Peyer's patch (tissue), 4 donors: ENCODE results near the gene SLC39A3. TPM values are rescaled to one million over a fixed set of nuclear protein-coding genes. Genes with fewer than 3 reads are reported as not detected.

Experiments used
- DNase-seq, 3 donors: peaks; one replicate each; pipeline ENCODE4 v3.0.0-alpha.2; 2017 to 2019
- H3K27ac ChIP-seq, 4 donors: fragments of 200-600 bp; sonication (generic); one replicate each; pipeline ENCODE4 v1.5.1; 2016 to 2019
- H3K27me3 ChIP-seq, 2 donors: fragments of 200-600 bp; sonication (generic); one replicate each; pipeline ENCODE4 v1.5.1; 2019
- H3K36me3 ChIP-seq, 3 donors: fragments of 200-600 bp; sonication (generic); one replicate each; pipeline ENCODE4 v1.5.1; 2016 to 2019
- H3K4me1 ChIP-seq, 4 donors: fragments of 200-600 bp; sonication (generic); one replicate each; pipeline ENCODE4 v1.5.1; 2016 to 2019
- H3K4me3 ChIP-seq, 4 donors: fragments of 200-600 bp; sonication (generic); 1 replicate in 3 of 4; 2 replicates in 1 of 4; pipeline ENCODE4 v1.5.1; 2016 to 2019; ENCODE audit warnings: mild to moderate bottlenecking in 1 of 4
- H3K9me3 ChIP-seq, 4 donors: fragments of 200-600 bp; sonication (generic); one replicate each; pipeline ENCODE4 v1.5.1; 2016 to 2019; ENCODE audit warnings: mild to moderate bottlenecking in 1 of 4
- POLR2A ChIP-seq, 2 donors: fragments of 450-650 bp; IDR thresholded peaks; one replicate each; pipeline ENCODE4 v1.5.1; 2017; ENCODE audit warnings: antibody characterized with exemption in 2 of 2, mild to moderate bottlenecking in 2 of 2, moderate library complexity in 2 of 2
- total RNA-seq, 4 donors: library from RNA; depleted of rRNA; stranded (reverse); fragments of >200 nt; gene quantifications; one replicate each; pipeline ENCODE4 v1.1.0, GENCODE V29; 2016
- TF ChIP-seq, protein P1 (sequence below), 6 experiments: fragments of 450-650 bp in 4 of 6; fragments of 200-600 bp in 2 of 6; sonication (generic) in 1 of 6; IDR thresholded peaks; one replicate each; pipeline ENCODE4 v1.5.1; 2017 to 2019; ENCODE audit warnings: antibody characterized with exemption in 6 of 6, mild to moderate bottlenecking in 3 of 6, moderate library complexity in 1 of 6

The SLC39A3 gene
- total RNA-seq, 4 donors from 2014 or later = 22.1 to 29.7 (median 26.0) TPM

DNA sequence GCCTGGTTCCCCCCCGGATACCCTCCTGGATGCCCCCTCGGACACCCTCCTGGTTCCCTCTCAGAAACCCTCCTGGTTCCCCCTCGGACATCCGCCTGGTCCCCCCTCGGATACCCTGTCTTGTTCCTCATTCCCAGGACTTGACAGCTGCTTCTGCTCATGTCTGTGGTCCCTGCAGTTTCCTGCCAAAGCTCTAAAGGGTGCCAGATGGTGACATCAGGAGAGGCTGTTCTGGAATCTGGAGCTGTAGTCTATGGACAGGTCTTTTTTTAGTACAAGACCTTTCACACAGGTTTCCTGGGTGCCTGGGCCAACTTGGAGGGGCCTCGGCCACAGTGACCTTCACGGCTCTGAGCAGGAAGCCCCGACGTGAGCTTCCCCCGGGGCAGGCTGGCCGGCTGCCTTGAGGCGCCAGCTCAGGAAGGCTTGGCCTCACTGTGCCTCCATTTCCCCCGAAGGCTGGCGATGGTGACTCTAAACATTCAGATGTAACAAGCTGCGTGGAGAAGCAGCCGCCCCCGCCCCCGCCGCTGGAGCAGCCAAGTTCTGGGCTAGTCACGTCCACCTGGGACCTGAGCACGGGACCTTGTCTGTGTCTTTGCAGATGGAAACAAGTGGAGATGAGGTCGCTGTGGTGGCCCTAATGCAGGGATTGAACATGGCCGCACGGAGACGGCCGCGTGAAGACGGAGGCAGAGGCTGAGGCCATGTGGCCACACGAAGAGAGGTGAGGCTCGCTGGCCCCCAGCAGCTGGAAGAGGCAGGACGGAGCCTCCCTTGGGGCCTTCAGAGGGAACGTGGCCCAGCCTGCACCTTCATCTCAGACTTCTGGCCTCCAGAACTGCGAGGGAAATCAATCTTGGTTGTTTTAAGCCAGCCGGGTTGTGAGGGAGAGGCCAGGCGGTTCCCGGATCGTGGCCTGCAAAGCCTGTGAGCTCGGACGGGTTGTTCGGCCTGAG lies 30.5 kb upstream of the SLC39A3 start:
- Histone ChIP-seq H3K27me3 (no peaks in the 10 kb centered on the region), H3K4me1 (peaks cover 0 to 20% (median 4%) of the 10 kb centered on the region in 4 donors), H3K36me3 (peaks cover 0 to 30% (median 0%) of the 10 kb centered on the region in 3 donors), H3K4me3 (no peak overlapping the region), H3K27ac (peak overlapping the region in 2 of 4 donors; percentile 33 to 63), H3K9me3 (no peaks in the 10 kb centered on the region)
- no peak for DNase-seq
- TF ChIP-seq POLR2A (IDR thresholded peaks at IDR 0.05) = no peak
- TF ChIP-seq, protein P1, sequence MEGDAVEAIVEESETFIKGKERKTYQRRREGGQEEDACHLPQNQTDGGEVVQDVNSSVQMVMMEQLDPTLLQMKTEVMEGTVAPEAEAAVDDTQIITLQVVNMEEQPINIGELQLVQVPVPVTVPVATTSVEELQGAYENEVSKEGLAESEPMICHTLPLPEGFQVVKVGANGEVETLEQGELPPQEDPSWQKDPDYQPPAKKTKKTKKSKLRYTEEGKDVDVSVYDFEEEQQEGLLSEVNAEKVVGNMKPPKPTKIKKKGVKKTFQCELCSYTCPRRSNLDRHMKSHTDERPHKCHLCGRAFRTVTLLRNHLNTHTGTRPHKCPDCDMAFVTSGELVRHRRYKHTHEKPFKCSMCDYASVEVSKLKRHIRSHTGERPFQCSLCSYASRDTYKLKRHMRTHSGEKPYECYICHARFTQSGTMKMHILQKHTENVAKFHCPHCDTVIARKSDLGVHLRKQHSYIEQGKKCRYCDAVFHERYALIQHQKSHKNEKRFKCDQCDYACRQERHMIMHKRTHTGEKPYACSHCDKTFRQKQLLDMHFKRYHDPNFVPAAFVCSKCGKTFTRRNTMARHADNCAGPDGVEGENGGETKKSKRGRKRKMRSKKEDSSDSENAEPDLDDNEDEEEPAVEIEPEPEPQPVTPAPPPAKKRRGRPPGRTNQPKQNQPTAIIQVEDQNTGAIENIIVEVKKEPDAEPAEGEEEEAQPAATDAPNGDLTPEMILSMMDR (IDR thresholded peaks at IDR 0.05) = no peak

DNA sequence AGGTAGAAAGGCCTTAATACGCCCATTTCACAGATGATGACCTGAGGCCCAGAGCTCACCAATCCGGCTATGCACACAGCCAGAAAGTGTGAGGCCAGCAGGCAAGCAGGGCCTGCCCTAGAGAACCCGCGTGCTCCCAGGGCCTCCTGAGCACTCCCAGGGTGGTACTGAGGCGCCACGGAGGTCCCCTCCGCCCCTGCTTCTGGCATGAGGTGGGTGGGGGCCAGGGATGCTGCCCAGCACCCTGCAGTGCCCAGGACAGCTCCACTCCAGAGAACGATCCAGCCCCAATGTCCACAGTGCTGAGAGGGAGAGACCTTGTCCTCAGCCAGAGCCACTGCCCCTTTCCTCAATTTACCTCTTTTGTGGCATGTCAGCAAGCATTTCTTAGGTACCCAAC lies 29.4 kb upstream of the SLC39A3 start:
- no peaks in the 10 kb centered on the region for H3K9me3 ChIP-seq
- no peak for TF ChIP-seq POLR2A (IDR thresholded peaks at IDR 0.05)
- TF ChIP-seq, protein P1 (IDR thresholded peaks at IDR 0.05) = no peak
- H3K27me3 ChIP-seq = no peaks in the 10 kb centered on the region
- H3K4me3 ChIP-seq = no peak overlapping the region
- H3K36me3 ChIP-seq = peaks cover 0 to 41% (median 0%) of the 10 kb centered on the region in 3 donors
- H3K4me1 ChIP-seq = peaks cover 0 to 10% (median 0%) of the 10 kb centered on the region in 4 donors
- H3K27ac ChIP-seq = no peak overlapping the region
- no peak for DNase-seq

DNA sequence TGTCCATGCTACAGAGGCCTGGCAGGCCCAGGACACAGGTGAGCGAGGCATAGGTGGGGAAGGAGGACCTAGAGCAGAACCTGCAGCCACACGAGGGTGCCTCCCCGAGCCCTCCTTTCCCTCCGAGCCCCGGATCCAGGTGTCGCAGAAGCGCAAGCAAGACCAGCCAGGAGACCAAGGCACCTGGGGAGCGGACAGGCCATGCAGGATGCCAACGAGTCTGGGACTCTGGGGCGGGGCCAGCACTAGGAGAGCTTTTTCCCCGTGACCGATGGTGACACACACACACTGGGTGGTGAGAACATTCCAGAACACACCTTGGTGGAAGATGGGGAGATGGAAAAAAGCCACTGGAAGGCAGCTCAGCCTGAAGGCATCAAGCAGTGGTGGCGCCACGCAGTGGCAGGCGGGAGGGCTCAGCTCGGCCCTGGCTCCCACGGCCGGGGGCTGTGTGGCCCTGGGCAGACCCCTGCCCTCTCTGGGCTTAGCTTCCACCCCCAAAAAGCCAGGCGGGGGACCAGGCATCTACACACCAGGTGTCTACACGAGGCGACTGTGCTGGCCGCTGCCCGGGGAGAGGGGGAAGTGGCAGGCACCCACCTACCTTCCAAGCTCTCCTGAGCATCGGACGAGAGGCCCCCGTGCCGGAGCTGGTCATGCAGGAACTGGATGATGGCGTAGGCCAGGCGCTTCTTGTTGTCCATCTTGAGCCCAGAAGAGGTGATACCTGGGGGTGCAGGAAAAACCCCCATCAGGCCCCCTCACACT lies 28.7 kb upstream of the SLC39A3 start:
- no peak for TF ChIP-seq POLR2A (IDR thresholded peaks at IDR 0.05)
- TF ChIP-seq, protein P1 (IDR thresholded peaks at IDR 0.05) = no peak
- no peaks in the 10 kb centered on the region for H3K27me3 ChIP-seq
- no peak overlapping the region for H3K27ac ChIP-seq
- DNase-seq = no peak
- peaks cover 0 to 10% (median 0%) of the 10 kb centered on the region in 4 donors for H3K4me1 ChIP-seq
- H3K36me3 ChIP-seq = peaks cover 0 to 46% (median 0%) of the 10 kb centered on the region in 3 donors
- H3K9me3 ChIP-seq = no peaks in the 10 kb centered on the region
- H3K4me3 ChIP-seq = no peak overlapping the region

DNA sequence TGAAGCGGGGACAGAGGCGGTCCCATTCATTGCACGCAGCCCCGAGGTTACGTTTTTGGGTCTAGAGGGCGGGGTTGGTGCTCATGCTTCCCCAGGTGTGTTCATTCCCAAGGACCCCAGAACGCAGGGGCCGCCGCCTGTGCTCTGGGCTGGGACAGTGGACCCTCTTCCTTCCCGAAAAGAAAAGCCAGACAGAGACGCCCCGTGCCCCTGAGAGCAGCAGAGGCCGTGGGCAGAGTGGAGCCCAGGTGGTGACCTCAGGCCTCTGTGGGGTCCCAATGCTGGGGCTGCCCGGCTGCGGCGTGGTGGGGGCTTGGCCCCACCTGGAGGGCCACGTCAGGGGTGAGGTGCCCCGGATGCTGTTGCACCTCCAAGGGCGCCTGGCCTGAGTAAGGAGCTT lies 27.9 kb upstream of the SLC39A3 start:
- H3K36me3 ChIP-seq = peaks cover 0 to 54% (median 0%) of the 10 kb centered on the region in 3 donors

More for the DNA sequence above, 27.9 kb upstream of the SLC39A3 start:
- Histone ChIP-seq H3K27me3 (no peaks in the 10 kb centered on the region), H3K4me3 (no peak overlapping the region), H3K4me1 (peaks cover 0 to 10% (median 0%) of the 10 kb centered on the region in 4 donors), H3K9me3 (no peaks in the 10 kb centered on the region), H3K27ac (no peak overlapping the region)
- peak in 1 of 3 donors; percentile 27 for DNase-seq
- no peak for TF ChIP-seq POLR2A (IDR thresholded peaks at IDR 0.05)
- TF ChIP-seq, protein P1 (IDR thresholded peaks at IDR 0.05) = no peak
